Sigmoid colon (tissue), 7 donors: ENCODE data around the gene CEP250. TPM values are rescaled to one million over a fixed set of nuclear protein-coding genes. Genes with fewer than 3 reads are reported as not detected.

Source experiments
- DNase-seq: peaks from one replicate; pipeline ENCODE4 v3.0.0-alpha.2; 2019
- H3K27ac ChIP-seq, 4 donors: fragments of 200-600 bp; sonication (generic); one replicate each; pipeline ENCODE4 v1.5.1; 2016 to 2019; ENCODE audit warnings: mild to moderate bottlenecking in 1 of 4
- H3K27me3 ChIP-seq, 3 donors: fragments of 200-600 bp; sonication (generic); one replicate each; pipeline ENCODE4 v1.5.1; 2019; ENCODE audit warnings: mild to moderate bottlenecking in 1 of 3
- H3K36me3 ChIP-seq, 4 donors: fragments of 200-600 bp; sonication (generic); one replicate each; pipeline ENCODE4 v1.5.1; 2016 to 2019
- H3K4me1 ChIP-seq, 4 donors: fragments of 200-600 bp; sonication (generic); one replicate each; pipeline ENCODE4 v1.5.1; 2017 to 2019
- H3K4me3 ChIP-seq, 4 donors: fragments of 200-600 bp; sonication (generic); one replicate each; pipeline ENCODE4 v1.5.1; 2017 to 2019; ENCODE audit warnings: mild to moderate bottlenecking in 2 of 4, moderate library complexity in 1 of 4
- H3K9me3 ChIP-seq, 4 donors: fragments of 200-600 bp in 3 of 4; sonication (generic) in 3 of 4; one replicate each; pipeline versions ENCODE4 v1.5.1 to v1.6.1; 2013 to 2019
- EP300 ChIP-seq, 4 donors: sonication (generic); formaldehyde crosslinking; IDR thresholded peaks; one replicate each; pipeline ENCODE4 v1.6.1; 2017; ENCODE audit warnings: antibody characterized with exemption in 4 of 4
- POLR2A ChIP-seq, 2 donors: fragments of 450-650 bp; IDR thresholded peaks; one replicate each; pipeline ENCODE4 v1.6.1; 2016; ENCODE audit warnings: antibody characterized with exemption in 2 of 2, mild to moderate bottlenecking in 2 of 2, moderate library complexity in 2 of 2
- POLR2AphosphoS5 ChIP-seq, 4 donors: sonication (generic); formaldehyde crosslinking; IDR thresholded peaks; one replicate each; pipeline ENCODE4 v1.6.1; 2017; ENCODE audit warnings: antibody characterized with exemption in 4 of 4
- WGBS, 2 donors: extraction: QIAGEN DNeasy Blood & Tissue Kit; methylation state at CpG; one replicate each; pipeline ENCODE4 v1.1.7; 2013; 5-methylcytosine and 5-hydroxymethylcytosine counted together
- intact Hi-C: fragments of 100-400 bp; cut with DNase I; formaldehyde crosslinking; loops from one replicate; pipeline ENCODE4 v1.15.1; 2023
- polyA plus RNA-seq, 3 donors: library from polyadenylated mRNA; stranded (reverse); fragments of 200-250 nt; gene quantifications; one replicate each; pipeline ENCODE4 v1.2.3, GENCODE V29; 2013
- total RNA-seq, 4 donors: library from RNA; depleted of rRNA; stranded (reverse); fragments of >200 nt; gene quantifications; one replicate each; pipeline ENCODE4 v1.1.0, GENCODE V29; 2016
- TF ChIP-seq, protein P1 (sequence below), 4 experiments: fragments of 450-650 bp in 3 of 4; fragments of 200-600 bp in 1 of 4; IDR thresholded peaks; one replicate each; pipeline ENCODE4 v1.5.1; 2016 to 2019; ENCODE audit warnings: antibody characterized with exemption in 4 of 4, mild to moderate bottlenecking in 3 of 4, moderate library complexity in 2 of 4
- donor health status: healthy with polysubstance abuse.
- donor health status: Bipolar disorder and iron deficiency.
- donor health status: healthy.

CEP250 gene
- total and polyA plus RNA-seq, 7 donors, result 6.6 to 35.2 (median 16.4) TPM

DNA sequence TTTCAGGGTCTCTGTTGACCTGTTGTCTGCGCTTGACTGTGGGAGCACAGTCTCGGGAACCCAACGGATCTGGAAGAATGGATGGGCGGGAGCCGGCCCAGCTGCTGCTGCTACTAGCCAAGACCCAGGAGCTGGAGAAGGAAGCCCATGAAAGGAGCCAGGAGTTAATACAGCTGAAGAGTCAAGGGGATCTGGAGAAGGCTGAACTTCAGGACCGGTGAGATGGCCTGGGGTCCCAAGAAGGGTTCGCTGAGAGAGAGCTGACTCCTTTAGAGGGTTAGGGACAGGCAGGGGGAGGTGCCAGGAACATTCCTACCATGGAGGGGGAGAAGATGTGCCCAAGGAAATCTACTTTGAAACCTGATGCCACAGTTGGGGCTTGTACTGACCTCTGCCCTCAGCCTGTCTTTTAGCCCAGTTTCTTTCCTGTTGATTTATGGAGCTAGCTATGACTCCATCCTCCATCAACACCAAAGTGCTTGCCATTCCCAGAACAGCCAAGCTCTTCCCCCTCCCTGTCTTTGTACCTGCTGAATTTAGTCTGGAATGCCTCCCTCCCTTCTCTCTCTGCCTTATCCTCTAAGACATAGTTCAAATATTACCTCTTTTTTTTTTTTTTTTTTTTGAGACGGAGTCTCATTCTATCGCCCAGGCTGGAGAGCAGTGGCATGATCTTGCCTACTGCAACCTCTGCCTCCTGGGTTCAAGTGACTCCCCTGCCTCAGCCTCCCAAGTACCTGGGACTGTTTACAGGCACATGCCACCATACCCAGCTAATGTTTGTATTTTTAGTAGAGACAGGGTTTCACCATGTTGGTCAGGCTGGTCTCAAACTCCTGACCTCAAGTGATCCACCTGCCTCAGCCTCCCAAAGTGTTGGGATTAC is 12.2 kb downstream of the CEP250 start:
- 80 to 91% methylated on average over 9 of the region's 9 CpGs for WGBS, 2 donors
- H3K9me3 ChIP-seq, result no peaks in the 10 kb centered on the region
- TF ChIP-seq EP300 (IDR thresholded peaks at IDR 0.05) (no peak), POLR2AphosphoS5 (IDR thresholded peaks at IDR 0.05) (peak in 1 of 4 donors; percentile 23), POLR2A (IDR thresholded peaks at IDR 0.05) (no peak)
- TF ChIP-seq, protein P1, sequence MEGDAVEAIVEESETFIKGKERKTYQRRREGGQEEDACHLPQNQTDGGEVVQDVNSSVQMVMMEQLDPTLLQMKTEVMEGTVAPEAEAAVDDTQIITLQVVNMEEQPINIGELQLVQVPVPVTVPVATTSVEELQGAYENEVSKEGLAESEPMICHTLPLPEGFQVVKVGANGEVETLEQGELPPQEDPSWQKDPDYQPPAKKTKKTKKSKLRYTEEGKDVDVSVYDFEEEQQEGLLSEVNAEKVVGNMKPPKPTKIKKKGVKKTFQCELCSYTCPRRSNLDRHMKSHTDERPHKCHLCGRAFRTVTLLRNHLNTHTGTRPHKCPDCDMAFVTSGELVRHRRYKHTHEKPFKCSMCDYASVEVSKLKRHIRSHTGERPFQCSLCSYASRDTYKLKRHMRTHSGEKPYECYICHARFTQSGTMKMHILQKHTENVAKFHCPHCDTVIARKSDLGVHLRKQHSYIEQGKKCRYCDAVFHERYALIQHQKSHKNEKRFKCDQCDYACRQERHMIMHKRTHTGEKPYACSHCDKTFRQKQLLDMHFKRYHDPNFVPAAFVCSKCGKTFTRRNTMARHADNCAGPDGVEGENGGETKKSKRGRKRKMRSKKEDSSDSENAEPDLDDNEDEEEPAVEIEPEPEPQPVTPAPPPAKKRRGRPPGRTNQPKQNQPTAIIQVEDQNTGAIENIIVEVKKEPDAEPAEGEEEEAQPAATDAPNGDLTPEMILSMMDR (IDR thresholded peaks at IDR 0.05), result no peak
- H3K27me3 ChIP-seq, result no peaks in the 10 kb centered on the region
- peak; percentile 72 for DNase-seq
- H3K4me3 ChIP-seq, result no peak overlapping the region
- peaks cover 4 to 83% (median 16%) of the 10 kb centered on the region in 4 donors for H3K36me3 ChIP-seq
- peak overlapping the region in 3 of 4 donors; percentile 15 to 42 (median 39) for H3K27ac ChIP-seq
- peaks cover 0 to 5% (median 0%) of the 10 kb centered on the region in 4 donors for H3K4me1 ChIP-seq
- intact Hi-C loops, result loop anchor here (10.0 kb wide), 1 partner anchor 227 kb away; the partner anchor contains the start of genes NFS1 and ROMO1

GRCh38 chr20:35468671-35469334 is 13.4 kb downstream of the CEP250 start:
- intact Hi-C loops, result loop anchor here (10.0 kb wide), 1 partner anchor 226 kb away; the partner anchor contains the start of genes NFS1 and ROMO1
- no peaks in the 10 kb centered on the region for H3K9me3 ChIP-seq
- H3K4me3 ChIP-seq, result no peak overlapping the region
- no peak for DNase-seq
- 68 to 75% methylated on average over 6 of the region's 6 CpGs for WGBS, 2 donors
- no peak overlapping the region for H3K27ac ChIP-seq
- TF ChIP-seq EP300 (IDR thresholded peaks at IDR 0.05) (no peak), POLR2A (IDR thresholded peaks at IDR 0.05) (no peak), POLR2AphosphoS5 (IDR thresholded peaks at IDR 0.05) (no peak)
- TF ChIP-seq, protein P1 (IDR thresholded peaks at IDR 0.05), result no peak
- peaks cover 0 to 5% (median 0%) of the 10 kb centered on the region in 4 donors for H3K4me1 ChIP-seq
- H3K27me3 ChIP-seq, result no peaks in the 10 kb centered on the region
- peaks cover 16 to 86% (median 24%) of the 10 kb centered on the region in 4 donors for H3K36me3 ChIP-seq

GRCh38 chr20:35472209-35472608 is 16.8 kb downstream of the CEP250 start:
- no peak for DNase-seq
- no peak overlapping the region for H3K27ac ChIP-seq
- H3K4me1 ChIP-seq, result no peaks in the 10 kb centered on the region
- TF ChIP-seq, protein P1 (IDR thresholded peaks at IDR 0.05), result no peak
- TF ChIP-seq POLR2AphosphoS5 (IDR thresholded peaks at IDR 0.05), result no peak
- TF ChIP-seq POLR2A (IDR thresholded peaks at IDR 0.05), result no peak
- no peak for TF ChIP-seq EP300 (IDR thresholded peaks at IDR 0.05)
- no peaks in the 10 kb centered on the region for H3K9me3 ChIP-seq
- H3K36me3 ChIP-seq, result peaks cover 19 to 100% (median 36%) of the 10 kb centered on the region in 4 donors
- WGBS, 2 donors, result 82 to 89% methylated on average over 3 of the region's 3 CpGs
- H3K27me3 ChIP-seq, result no peaks in the 10 kb centered on the region
- intact Hi-C loops, result no loop called here
- no peak overlapping the region for H3K4me3 ChIP-seq

DNA sequence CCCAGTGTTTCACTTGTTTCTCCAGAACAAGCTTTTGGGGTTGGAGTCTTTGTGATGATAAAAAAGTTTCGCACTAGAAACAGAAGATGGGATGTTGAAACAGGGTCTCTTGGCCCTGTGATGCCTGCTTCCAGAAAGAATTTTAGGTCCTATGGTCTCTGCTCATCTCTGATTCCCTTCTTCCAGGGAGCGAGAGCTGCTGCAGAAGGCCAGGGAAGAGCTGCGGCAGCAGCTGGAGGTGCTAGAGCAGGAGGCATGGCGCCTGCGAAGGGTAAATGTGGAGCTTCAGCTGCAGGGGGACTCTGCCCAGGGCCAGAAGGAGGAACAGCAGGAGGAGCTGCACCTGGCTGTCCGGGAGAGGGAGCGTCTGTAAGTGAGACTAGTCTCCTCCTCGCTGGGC is 18.3 kb downstream of the CEP250 start:
- 86 to 91% methylated on average over 8 of the region's 8 CpGs for WGBS, 2 donors
- Histone ChIP-seq H3K9me3 (no peaks in the 10 kb centered on the region), H3K36me3 (peaks cover 19 to 100% (median 42%) of the 10 kb centered on the region in 4 donors), H3K27ac (no peak overlapping the region), H3K4me1 (no peaks in the 10 kb centered on the region), H3K27me3 (no peaks in the 10 kb centered on the region), H3K4me3 (no peak overlapping the region)
- DNase-seq, result no peak
- TF ChIP-seq EP300 (IDR thresholded peaks at IDR 0.05), result no peak
- TF ChIP-seq POLR2AphosphoS5 (IDR thresholded peaks at IDR 0.05), result no peak
- TF ChIP-seq, protein P1 (IDR thresholded peaks at IDR 0.05), result no peak
- no peak for TF ChIP-seq POLR2A (IDR thresholded peaks at IDR 0.05)
- intact Hi-C loops, result no loop called here
